Activated CD8-positive, alpha-beta T cell treated with anti-CD3 and anti-CD28 coated beads, Interleukin-2, amount 10 ng/mL, durations not matched to agents 7 days and 5 days (primary cell): Measurements from ENCODE around the gene SPDYE4. TPM values are rescaled to one million over a fixed set of nuclear protein-coding genes. Genes with fewer than 3 reads are reported as not detected.
A peak's percentile ranks its signal among the peaks of the same experiment; 100 is the strongest.

Source experiments
- ATAC-seq: fragments of 150-1000 bp; cut with Tn5 transposase; one replicate; pipeline ENCODE4 v1.10.0; 2021; ENCODE audit warnings: moderate library complexity
- CTCF ChIA-PET: fragments of 350-600 bp; sonication (Branson Sonifier 250); formaldehyde crosslinking; loops from one replicate; lab custom pipeline; 2021; ENCODE audit warnings: antibody characterized with exemption; lab: Charles Lee
- POLR2A ChIA-PET: fragments of 350-600 bp; sonication (Branson Sonifier 250); formaldehyde crosslinking; loops from one replicate; lab custom pipeline; 2021; ENCODE audit warnings: antibody characterized with exemption; lab: Charles Lee
- DNase-seq: peaks from one replicate; pipeline ENCODE4 v3.0.0-alpha.2; 2020
- H3K27ac Mint-ChIP-seq: one replicate; pipeline ENCODE4 v1.8.0; 2021; ENCODE audit warnings: mild to moderate bottlenecking, mixed read lengths
- H3K27me3 Mint-ChIP-seq: one replicate; pipeline ENCODE4 v1.8.0; 2021; ENCODE audit warnings: low read depth, mixed read lengths
- H3K36me3 Mint-ChIP-seq: one replicate; pipeline ENCODE4 v1.8.0; 2021; ENCODE audit warnings: low read depth, mixed read lengths
- H3K4me1 Mint-ChIP-seq: one replicate; pipeline ENCODE4 v1.8.0; 2021; ENCODE audit warnings: low read depth, mixed read lengths
- H3K4me3 Mint-ChIP-seq: one replicate; pipeline ENCODE4 v1.8.0; 2021; ENCODE audit warnings: mild to moderate bottlenecking, mixed read lengths
- H3K9me3 Mint-ChIP-seq: one replicate; pipeline ENCODE4 v1.8.0; 2022; ENCODE audit warnings: mixed read lengths; ENCODE audit not compliant: insufficient read depth
- total RNA-seq, 2 experiments: library from RNA; stranded (reverse); gene quantifications; one replicate each; pipeline ENCODE4 v1.2.3, GENCODE V29; 2021

The SPDYE4 gene
- total RNA-seq, 2 experiments from 2014 or later, result not detected

- no peak overlapping the region for H3K27ac Mint-ChIP-seq
- POLR2A ChIA-PET, result no interaction called here
- H3K4me3 Mint-ChIP-seq, result no peak overlapping the region
- peaks cover 14% of the 10 kb centered on the region for H3K27me3 Mint-ChIP-seq
- no peak for DNase-seq
- H3K4me1 Mint-ChIP-seq, result peaks cover 15% of the 10 kb centered on the region
- H3K9me3 Mint-ChIP-seq, result no peaks in the 10 kb centered on the region
- H3K36me3 Mint-ChIP-seq, result no peaks in the 10 kb centered on the region
- CTCF ChIA-PET, result interaction anchor here (0.7 to 4.6 kb wide), 4 partner anchors 9 to 364 kb away, joined by 3 to 25 read pairs (median 20); no protein-coding TSS in a partner anchor
- no peak for ATAC-seq
These were observed 10.6 kb downstream of the SPDYE4 start for GRCh38 chr17:8747742-8748141.

- peaks cover 14% of the 10 kb centered on the region for H3K27me3 Mint-ChIP-seq
- POLR2A ChIA-PET, result interaction anchor here (0.6 to 1.5 kb wide), 4 partner anchors 336 to 363 kb away, joined by 3 to 4 read pairs (median 3); no protein-coding TSS in a partner anchor
These were observed 11.7 kb downstream of the SPDYE4 start for GRCh38 chr17:8746501-8747236.

GRCh38 chr17:8745586-8746500 is 12.5 kb downstream of the SPDYE4 start:
- H3K27ac Mint-ChIP-seq, result peak overlapping the region; percentile 91
- no peaks in the 10 kb centered on the region for H3K36me3 Mint-ChIP-seq
- peak; percentile 90 for ATAC-seq
- peak; percentile 84 for DNase-seq
- POLR2A ChIA-PET, result interaction anchor here (0.6 to 1.5 kb wide), 5 partner anchors 335 to 369 kb away, joined by 3 to 4 read pairs (median 3); partner anchors contain the start of gene KRABD2
- peaks cover 14% of the 10 kb centered on the region for H3K27me3 Mint-ChIP-seq
- no peaks in the 10 kb centered on the region for H3K9me3 Mint-ChIP-seq
- CTCF ChIA-PET, result interaction anchor here (0.6 to 4.6 kb wide), 34 partner anchors 8 to 1058 kb away, joined by 3 to 29 read pairs (median 4); partner anchors contain the start of genes KRABD2, MYH10, NDEL1 and TP53
- peaks cover 18% of the 10 kb centered on the region for H3K4me1 Mint-ChIP-seq
- peak overlapping the region; percentile 83 for H3K4me3 Mint-ChIP-seq

More at GRCh38 chr17:8746501-8747236, 11.7 kb downstream of the SPDYE4 start:
- Mint-ChIP-seq H3K36me3 (no peaks in the 10 kb centered on the region), H3K4me3 (peak overlapping the region; percentile 83), H3K9me3 (no peaks in the 10 kb centered on the region), H3K27ac (peak overlapping the region; percentile 91), H3K4me1 (peaks cover 15% of the 10 kb centered on the region)
- DNase-seq (no peak), ATAC-seq (no peak)
- CTCF ChIA-PET, result interaction anchor here (0.6 to 4.6 kb wide), 29 partner anchors 8 to 1059 kb away, joined by 3 to 29 read pairs (median 4); partner anchors contain the start of genes KRABD2, MYH10 and TP53

GRCh38 chr17:8744086-8744785 is 14.1 kb downstream of the SPDYE4 start:
- Mint-ChIP-seq H3K9me3 (no peaks in the 10 kb centered on the region), H3K36me3 (no peaks in the 10 kb centered on the region), H3K4me3 (peak overlapping the region; percentile 83), H3K27ac (peak overlapping the region; percentile 74), H3K27me3 (peaks cover 10% of the 10 kb centered on the region), H3K4me1 (peaks cover 29% of the 10 kb centered on the region)
- POLR2A ChIA-PET, result no interaction called here
- ATAC-seq (no peak), DNase-seq (no peak)
- CTCF ChIA-PET, result interaction anchor here (2.7 kb wide), 1 partner anchor 334 kb away, joined by 29 read pairs; no protein-coding TSS in a partner anchor

GRCh38 chr17:8742819-8743218 is 15.5 kb downstream of the SPDYE4 start:
- no peak overlapping the region for H3K27ac Mint-ChIP-seq
- H3K4me3 Mint-ChIP-seq, result no peak overlapping the region
- peaks cover 27% of the 10 kb centered on the region for H3K4me1 Mint-ChIP-seq
- POLR2A ChIA-PET, result interaction anchor here (0.5 kb wide), 1 partner anchor 230 kb away, joined by 3 read pairs; no protein-coding TSS in a partner anchor
- CTCF ChIA-PET, result interaction anchor here (1.2 kb wide), 1 partner anchor 152 kb away, joined by 3 read pairs; no protein-coding TSS in a partner anchor
- peaks cover 10% of the 10 kb centered on the region for H3K27me3 Mint-ChIP-seq
- H3K36me3 Mint-ChIP-seq, result no peaks in the 10 kb centered on the region
- no peak for ATAC-seq
- DNase-seq, result no peak
- H3K9me3 Mint-ChIP-seq, result no peaks in the 10 kb centered on the region

- ChIA-PET CTCF (interaction anchor here (1.0 to 1.3 kb wide), 3 partner anchors 44 to 332 kb away, joined by 3 to 4 read pairs (median 3); no protein-coding TSS in a partner anchor), POLR2A (interaction anchor here (0.5 kb wide), 1 partner anchor 229 kb away, joined by 3 read pairs; no protein-coding TSS in a partner anchor)
- Mint-ChIP-seq H3K27ac (no peak overlapping the region), H3K4me1 (peaks cover 27% of the 10 kb centered on the region), H3K9me3 (no peaks in the 10 kb centered on the region), H3K4me3 (no peak overlapping the region), H3K27me3 (peaks cover 9% of the 10 kb centered on the region), H3K36me3 (no peaks in the 10 kb centered on the region)
- DNase-seq (no peak), ATAC-seq (no peak)
These were observed 16.1 kb downstream of the SPDYE4 start for GRCh38 chr17:8742274-8742673.

GRCh38 chr17:8741771-8742170 is 16.6 kb downstream of the SPDYE4 start:
- Mint-ChIP-seq H3K4me3 (no peak overlapping the region), H3K27me3 (peaks cover 5% of the 10 kb centered on the region), H3K4me1 (peaks cover 27% of the 10 kb centered on the region), H3K27ac (no peak overlapping the region), H3K36me3 (no peaks in the 10 kb centered on the region), H3K9me3 (no peaks in the 10 kb centered on the region)
- no peak for ATAC-seq
- ChIA-PET CTCF (interaction anchor here (1.0 to 1.3 kb wide), 3 partner anchors 44 to 332 kb away, joined by 3 to 4 read pairs (median 3); no protein-coding TSS in a partner anchor), POLR2A (no interaction called here)
- DNase-seq, result no peak

- ATAC-seq (no peak), DNase-seq (no peak)
- H3K4me1 Mint-ChIP-seq, result peaks cover 25% of the 10 kb centered on the region
- no peaks in the 10 kb centered on the region for H3K9me3 Mint-ChIP-seq
- H3K27ac Mint-ChIP-seq, result no peak overlapping the region
- no peaks in the 10 kb centered on the region for H3K36me3 Mint-ChIP-seq
- ChIA-PET POLR2A (no interaction called here), CTCF (interaction anchor here (1.3 kb wide), 1 partner anchor 331 kb away, joined by 4 read pairs; no protein-coding TSS in a partner anchor)
- no peak overlapping the region for H3K4me3 Mint-ChIP-seq
- H3K27me3 Mint-ChIP-seq, result peaks cover 6% of the 10 kb centered on the region
These were observed 17.0 kb downstream of the SPDYE4 start for GRCh38 chr17:8741366-8741765.

- CTCF ChIA-PET, result interaction anchor here (0.6 to 1.1 kb wide), 2 partner anchors 243 to 357 kb away, joined by 3 to 4 read pairs; no protein-coding TSS in a partner anchor
- Mint-ChIP-seq H3K27me3 (peaks cover 6% of the 10 kb centered on the region), H3K9me3 (no peaks in the 10 kb centered on the region), H3K4me1 (peaks cover 21% of the 10 kb centered on the region), H3K36me3 (no peaks in the 10 kb centered on the region), H3K4me3 (peak overlapping the region; percentile 70), H3K27ac (peak overlapping the region; percentile 84)
- DNase-seq (peak; percentile 63), ATAC-seq (peak; percentile 67)
- POLR2A ChIA-PET, result interaction anchor here (0.5 kb wide), 1 partner anchor 603 kb away, joined by 3 read pairs; no protein-coding TSS in a partner anchor
These were observed 17.9 kb downstream of the SPDYE4 start for GRCh38 chr17:8740486-8740885.

GRCh38 chr17:8739097-8739496 is 19.2 kb downstream of the SPDYE4 start:
- Mint-ChIP-seq H3K36me3 (no peaks in the 10 kb centered on the region), H3K27ac (no peak overlapping the region), H3K4me3 (no peak overlapping the region), H3K4me1 (peaks cover 15% of the 10 kb centered on the region), H3K27me3 (peaks cover 6% of the 10 kb centered on the region), H3K9me3 (no peaks in the 10 kb centered on the region)
- no peak for DNase-seq
- no peak for ATAC-seq
- ChIA-PET POLR2A (no interaction called here), CTCF (no interaction called here)
